Measurements from ENCODE around the gene TREML2.

TREML2 gene

GRCh38 chr6:41170547-41171160 is 30.3 kb downstream of the TREML2 start:
- TF ChIP-seq CTCF (IDR thresholded peaks at IDR 0.05; ENCODE audit: low read depth, low read length) (no peak), POLR2A (IDR thresholded peaks at IDR 0.05; ENCODE audit: extremely low read depth, insufficient read length) (no peak), MYC (IDR thresholded peaks at IDR 0.05; ENCODE audit: low read depth, low read length) (no peak), MAX (IDR thresholded peaks at IDR 0.05; ENCODE audit: low read depth, low read length) (no peak)
- no peak overlapping the region for H3K4me3 ChIP-seq (ENCODE audit: low read depth, low read length)
- no peak for DNase-seq (ENCODE audit: low read depth)

GRCh38 chr6:41167173-41167963 is 33.6 kb downstream of the TREML2 start:
- peak; percentile 41 for DNase-seq (ENCODE audit: low read depth)
- peak; percentile 81 for TF ChIP-seq MAX (IDR thresholded peaks at IDR 0.05; ENCODE audit: low read depth, low read length)
- TF ChIP-seq MYC (IDR thresholded peaks at IDR 0.05; ENCODE audit: low read depth, low read length): no peak
- no peak for TF ChIP-seq CTCF (IDR thresholded peaks at IDR 0.05; ENCODE audit: low read depth, low read length)
- TF ChIP-seq POLR2A (IDR thresholded peaks at IDR 0.05; ENCODE audit: extremely low read depth, insufficient read length): no peak
- H3K4me3 ChIP-seq (ENCODE audit: low read depth, low read length): no peak overlapping the region

- DNase-seq (ENCODE audit: low read depth): no peak
- no peak overlapping the region for H3K4me3 ChIP-seq (ENCODE audit: low read depth, low read length)
- TF ChIP-seq CTCF (IDR thresholded peaks at IDR 0.05; ENCODE audit: low read depth, low read length) (no peak), MYC (IDR thresholded peaks at IDR 0.05; ENCODE audit: low read depth, low read length) (no peak), POLR2A (IDR thresholded peaks at IDR 0.05; ENCODE audit: extremely low read depth, insufficient read length) (no peak), MAX (IDR thresholded peaks at IDR 0.05; ENCODE audit: low read depth, low read length) (no peak)
Observed at GRCh38 chr6:41164551-41165120, 36.3 kb downstream of the TREML2 start.

GRCh38 chr6:41163419-41163717 is 37.6 kb downstream of the TREML2 start:
- TF ChIP-seq CTCF (IDR thresholded peaks at IDR 0.05; ENCODE audit: low read depth, low read length): no peak
- TF ChIP-seq MYC (IDR thresholded peaks at IDR 0.05; ENCODE audit: low read depth, low read length): no peak
- no peak for TF ChIP-seq POLR2A (IDR thresholded peaks at IDR 0.05; ENCODE audit: extremely low read depth, insufficient read length)
- TF ChIP-seq MAX (IDR thresholded peaks at IDR 0.05; ENCODE audit: low read depth, low read length): no peak
- DNase-seq (ENCODE audit: low read depth): no peak
- no peak overlapping the region for H3K4me3 ChIP-seq (ENCODE audit: low read depth, low read length)

- no peak within 1 kb of the TSS for H3K4me3 ChIP-seq (ENCODE audit: low read depth, low read length)
Observed at GRCh38 chr6:41162687-41163418, 38.1 kb downstream of the TREML2 start, which contains the start of gene TREM2. TREM2 (minus strand) TSS chr6:41163116; CDS start chr6:41163082, 34 bp downstream.

More at GRCh38 chr6:41162687-41163418, 38.1 kb downstream of the TREML2 start, which contains the start of gene TREM2:
- TF ChIP-seq POLR2A (IDR thresholded peaks at IDR 0.05; ENCODE audit: extremely low read depth, insufficient read length) (no peak), CTCF (IDR thresholded peaks at IDR 0.05; ENCODE audit: low read depth, low read length) (no peak), MAX (IDR thresholded peaks at IDR 0.05; ENCODE audit: low read depth, low read length) (no peak), MYC (IDR thresholded peaks at IDR 0.05; ENCODE audit: low read depth, low read length) (no peak)
- DNase-seq (ENCODE audit: low read depth): peak; percentile 56

All from NB4 (cell line).